ENCODE measurements around the gene UBXN10.

DNA sequence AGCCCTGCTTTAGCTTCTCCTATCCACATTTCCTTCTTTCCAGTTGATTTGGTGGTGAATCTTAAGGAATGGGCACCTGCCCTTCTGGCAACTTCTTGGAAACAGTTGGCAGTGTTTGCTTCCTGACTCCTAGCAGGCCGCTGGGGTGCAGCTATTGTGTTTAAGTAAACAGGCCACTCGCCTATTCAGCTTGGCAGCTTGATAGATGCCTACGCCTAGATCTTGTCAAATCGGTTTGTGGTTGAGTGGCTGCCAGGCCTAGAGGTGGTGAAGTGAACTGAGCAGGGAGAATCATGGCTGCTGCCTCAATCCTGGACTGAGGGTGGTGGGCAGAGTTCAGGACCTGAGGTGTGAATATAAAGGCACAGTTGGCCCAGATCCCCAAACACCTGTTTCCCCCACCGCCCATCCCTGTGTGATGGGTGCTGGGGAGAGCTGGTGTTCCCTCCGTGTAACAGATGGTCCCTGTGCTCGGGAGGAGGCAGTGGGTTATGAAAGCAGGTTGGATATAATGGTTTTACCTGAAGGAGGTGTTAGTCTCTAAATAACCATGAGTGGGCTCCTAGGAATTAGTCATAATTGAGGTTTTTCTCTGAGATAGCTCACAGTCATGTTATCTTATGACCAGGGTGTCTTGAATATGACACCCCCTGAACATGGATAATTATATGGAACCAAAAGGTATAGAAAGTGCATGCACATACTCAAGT, 1.4 kb downstream of the UBXN10 start:
- TF ChIP-seq POLR2A (IDR thresholded peaks at IDR 0.05) = no peak
- TF ChIP-seq, protein P1, sequence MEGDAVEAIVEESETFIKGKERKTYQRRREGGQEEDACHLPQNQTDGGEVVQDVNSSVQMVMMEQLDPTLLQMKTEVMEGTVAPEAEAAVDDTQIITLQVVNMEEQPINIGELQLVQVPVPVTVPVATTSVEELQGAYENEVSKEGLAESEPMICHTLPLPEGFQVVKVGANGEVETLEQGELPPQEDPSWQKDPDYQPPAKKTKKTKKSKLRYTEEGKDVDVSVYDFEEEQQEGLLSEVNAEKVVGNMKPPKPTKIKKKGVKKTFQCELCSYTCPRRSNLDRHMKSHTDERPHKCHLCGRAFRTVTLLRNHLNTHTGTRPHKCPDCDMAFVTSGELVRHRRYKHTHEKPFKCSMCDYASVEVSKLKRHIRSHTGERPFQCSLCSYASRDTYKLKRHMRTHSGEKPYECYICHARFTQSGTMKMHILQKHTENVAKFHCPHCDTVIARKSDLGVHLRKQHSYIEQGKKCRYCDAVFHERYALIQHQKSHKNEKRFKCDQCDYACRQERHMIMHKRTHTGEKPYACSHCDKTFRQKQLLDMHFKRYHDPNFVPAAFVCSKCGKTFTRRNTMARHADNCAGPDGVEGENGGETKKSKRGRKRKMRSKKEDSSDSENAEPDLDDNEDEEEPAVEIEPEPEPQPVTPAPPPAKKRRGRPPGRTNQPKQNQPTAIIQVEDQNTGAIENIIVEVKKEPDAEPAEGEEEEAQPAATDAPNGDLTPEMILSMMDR (IDR thresholded peaks at IDR 0.05) = no peak
